ENCODE data around the gene EHMT1.
"Not testable (repeated sequence)": the region's sequence is repeated elsewhere in the genome, so short reads cannot be mapped to it uniquely, and the experiment has no call there.

DNA sequence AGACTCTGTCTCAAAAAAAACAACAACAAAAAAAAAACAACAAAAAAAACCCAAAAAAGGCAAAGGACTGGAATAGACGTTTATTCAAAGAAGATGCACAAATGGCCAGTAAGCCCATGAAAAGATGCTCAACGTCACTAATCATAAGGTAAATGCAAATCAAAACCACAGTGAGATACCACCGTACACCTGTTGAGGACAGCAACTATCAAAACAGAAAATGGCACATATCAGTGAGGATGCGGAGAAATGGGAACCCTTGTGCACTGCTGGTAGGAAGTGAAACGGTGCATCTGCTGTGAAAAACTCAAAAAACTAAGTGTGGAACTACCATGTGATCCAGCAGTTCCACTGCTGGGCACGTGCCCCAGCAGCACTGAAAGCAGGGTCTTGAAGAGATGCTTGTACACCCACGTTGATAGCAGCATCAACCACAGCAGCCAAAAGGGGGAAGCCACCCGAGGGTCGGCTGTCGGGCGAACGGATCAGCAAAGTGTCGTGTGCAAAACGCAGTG is 119.4 kb downstream of the EHMT1 start:
- TF ChIP-seq CTCF (IDR thresholded peaks at IDR 0.05; ENCODE audit: insufficient read depth, low read length, poor library complexity, severe bottlenecking); EZH2phosphoT487 (conservative IDR thresholded peaks at IDR 0.05; ENCODE audit: low read length): not testable (repeated sequence)

Measured in SU-DHL-6 (cell line).